ENCODE data around the gene FARSB.

FARSB gene

GRCh38 chr2:222649801-222650200 lies 6.1 kb downstream of the FARSB start:
- Mint-ChIP-seq H3K4me3 (no peak overlapping the region), H3K4me1 (ENCODE audit: low read depth) (peaks cover 24% of the 10 kb centered on the region), H3K27me3 (no peaks in the 10 kb centered on the region), H3K9me3 (no peaks in the 10 kb centered on the region), H3K36me3 (ENCODE audit: low read depth) (peaks cover 35% of the 10 kb centered on the region), H3K27ac (no peak overlapping the region)
- intact Hi-C loops (cut with micrococcal nuclease): no loop called here

GRCh38 chr2:222646008-222646407 lies 9.9 kb downstream of the FARSB start:
- peaks cover 3% of the 10 kb centered on the region for H3K4me1 Mint-ChIP-seq (ENCODE audit: low read depth)
- no peak overlapping the region for H3K27ac Mint-ChIP-seq
- H3K36me3 Mint-ChIP-seq (ENCODE audit: low read depth): peaks cover 62% of the 10 kb centered on the region
- no peaks in the 10 kb centered on the region for H3K27me3 Mint-ChIP-seq
- no peak overlapping the region for H3K4me3 Mint-ChIP-seq
- intact Hi-C loops (cut with micrococcal nuclease): no loop called here
- no peaks in the 10 kb centered on the region for H3K9me3 Mint-ChIP-seq

GRCh38 chr2:222643134-222643533 lies 12.8 kb downstream of the FARSB start:
- no peak overlapping the region for H3K4me3 Mint-ChIP-seq
- H3K4me1 Mint-ChIP-seq (ENCODE audit: low read depth): no peaks in the 10 kb centered on the region
- no peaks in the 10 kb centered on the region for H3K9me3 Mint-ChIP-seq
- intact Hi-C loops (cut with micrococcal nuclease): no loop called here
- H3K36me3 Mint-ChIP-seq (ENCODE audit: low read depth): peaks cover 71% of the 10 kb centered on the region
- no peak overlapping the region for H3K27ac Mint-ChIP-seq
- no peaks in the 10 kb centered on the region for H3K27me3 Mint-ChIP-seq

- Mint-ChIP-seq H3K4me1 (ENCODE audit: low read depth) (peaks cover 6% of the 10 kb centered on the region), H3K9me3 (no peaks in the 10 kb centered on the region), H3K27ac (no peak overlapping the region), H3K27me3 (no peaks in the 10 kb centered on the region), H3K4me3 (no peak overlapping the region), H3K36me3 (ENCODE audit: low read depth) (peaks cover 70% of the 10 kb centered on the region)
- intact Hi-C loops (cut with micrococcal nuclease): no loop called here
Measured at GRCh38 chr2:222641336-222641735, 14.6 kb downstream of the FARSB start.

- Mint-ChIP-seq H3K27ac (peak overlapping the region; percentile 26), H3K4me3 (no peak overlapping the region), H3K27me3 (no peaks in the 10 kb centered on the region), H3K9me3 (no peaks in the 10 kb centered on the region), H3K4me1 (ENCODE audit: low read depth) (peaks cover 6% of the 10 kb centered on the region), H3K36me3 (ENCODE audit: low read depth) (peaks cover 80% of the 10 kb centered on the region)
- intact Hi-C loops (cut with micrococcal nuclease): no loop called here
Measured at GRCh38 chr2:222637067-222637466, 18.8 kb downstream of the FARSB start.

GRCh38 chr2:222635295-222635694 lies 20.6 kb downstream of the FARSB start:
- intact Hi-C loops (cut with micrococcal nuclease): no loop called here
- H3K4me3 Mint-ChIP-seq: no peak overlapping the region
- no peak overlapping the region for H3K27ac Mint-ChIP-seq
- peaks cover 81% of the 10 kb centered on the region for H3K36me3 Mint-ChIP-seq (ENCODE audit: low read depth)
- peaks cover 6% of the 10 kb centered on the region for H3K4me1 Mint-ChIP-seq (ENCODE audit: low read depth)
- no peaks in the 10 kb centered on the region for H3K27me3 Mint-ChIP-seq
- no peaks in the 10 kb centered on the region for H3K9me3 Mint-ChIP-seq

- Mint-ChIP-seq H3K4me3 (no peak overlapping the region), H3K27me3 (no peaks in the 10 kb centered on the region), H3K4me1 (ENCODE audit: low read depth) (peaks cover 6% of the 10 kb centered on the region), H3K9me3 (no peaks in the 10 kb centered on the region), H3K27ac (no peak overlapping the region), H3K36me3 (ENCODE audit: low read depth) (peaks cover 72% of the 10 kb centered on the region)
- intact Hi-C loops (cut with micrococcal nuclease): no loop called here
Measured at GRCh38 chr2:222627764-222628163, 28.1 kb downstream of the FARSB start.

- Mint-ChIP-seq H3K4me3 (no peak overlapping the region), H3K9me3 (no peaks in the 10 kb centered on the region), H3K27me3 (no peaks in the 10 kb centered on the region), H3K36me3 (ENCODE audit: low read depth) (peaks cover 50% of the 10 kb centered on the region), H3K27ac (peak overlapping the region; percentile 61), H3K4me1 (ENCODE audit: low read depth) (peaks cover 23% of the 10 kb centered on the region)
- intact Hi-C loops (cut with micrococcal nuclease): no loop called here
Measured at GRCh38 chr2:222623756-222624309, 32.1 kb downstream of the FARSB start.

GRCh38 chr2:222622910-222623309 lies 33.0 kb downstream of the FARSB start:
- H3K27ac Mint-ChIP-seq: peak overlapping the region; percentile 61
- peaks cover 50% of the 10 kb centered on the region for H3K36me3 Mint-ChIP-seq (ENCODE audit: low read depth)
- H3K4me3 Mint-ChIP-seq: no peak overlapping the region
- H3K4me1 Mint-ChIP-seq (ENCODE audit: low read depth): peaks cover 23% of the 10 kb centered on the region
- H3K9me3 Mint-ChIP-seq: no peaks in the 10 kb centered on the region
- intact Hi-C loops (cut with micrococcal nuclease): no loop called here
- no peaks in the 10 kb centered on the region for H3K27me3 Mint-ChIP-seq

- intact Hi-C loops (cut with micrococcal nuclease): no loop called here
- peaks cover 41% of the 10 kb centered on the region for H3K36me3 Mint-ChIP-seq (ENCODE audit: low read depth)
- H3K4me1 Mint-ChIP-seq (ENCODE audit: low read depth): peaks cover 23% of the 10 kb centered on the region
Measured at GRCh38 chr2:222621893-222622292, 34.0 kb downstream of the FARSB start.

GRCh38 chr2:222615320-222615719 lies 40.6 kb downstream of the FARSB start:
- intact Hi-C loops (cut with micrococcal nuclease): no loop called here
- Mint-ChIP-seq H3K4me1 (ENCODE audit: low read depth) (peaks cover 6% of the 10 kb centered on the region), H3K4me3 (no peak overlapping the region), H3K36me3 (ENCODE audit: low read depth) (peaks cover 28% of the 10 kb centered on the region), H3K27ac (no peak overlapping the region), H3K27me3 (no peaks in the 10 kb centered on the region), H3K9me3 (no peaks in the 10 kb centered on the region)

More at GRCh38 chr2:222621893-222622292, 34.0 kb downstream of the FARSB start:
- Mint-ChIP-seq H3K27ac (peak overlapping the region; percentile 73), H3K4me3 (no peak overlapping the region), H3K27me3 (no peaks in the 10 kb centered on the region), H3K9me3 (no peaks in the 10 kb centered on the region)

- Mint-ChIP-seq H3K27ac (no peak overlapping the region), H3K36me3 (ENCODE audit: low read depth) (peaks cover 22% of the 10 kb centered on the region), H3K27me3 (no peaks in the 10 kb centered on the region)
Measured at GRCh38 chr2:222613715-222614331, 42.1 kb downstream of the FARSB start.

GRCh38 chr2:222611684-222612083 lies 44.2 kb downstream of the FARSB start:
- intact Hi-C loops (cut with micrococcal nuclease): loop anchor here (2.0 kb wide), 2 partner anchors 295 to 555 kb away; no protein-coding TSS in a partner anchor
- no peak overlapping the region for H3K4me3 Mint-ChIP-seq
- peaks cover 28% of the 10 kb centered on the region for H3K36me3 Mint-ChIP-seq (ENCODE audit: low read depth)
- H3K27me3 Mint-ChIP-seq: no peaks in the 10 kb centered on the region
- H3K9me3 Mint-ChIP-seq: no peaks in the 10 kb centered on the region
- no peaks in the 10 kb centered on the region for H3K4me1 Mint-ChIP-seq (ENCODE audit: low read depth)
- no peak overlapping the region for H3K27ac Mint-ChIP-seq

More at GRCh38 chr2:222613715-222614331, 42.1 kb downstream of the FARSB start:
- Mint-ChIP-seq H3K4me3 (no peak overlapping the region), H3K4me1 (ENCODE audit: low read depth) (no peaks in the 10 kb centered on the region), H3K9me3 (no peaks in the 10 kb centered on the region)
- intact Hi-C loops (cut with micrococcal nuclease): loop anchor here (2.0 kb wide), 2 partner anchors 297 to 557 kb away; no protein-coding TSS in a partner anchor

- no peaks in the 10 kb centered on the region for H3K27me3 Mint-ChIP-seq
- H3K4me1 Mint-ChIP-seq (ENCODE audit: low read depth): no peaks in the 10 kb centered on the region
- H3K9me3 Mint-ChIP-seq: no peaks in the 10 kb centered on the region
- H3K4me3 Mint-ChIP-seq: no peak overlapping the region
- H3K27ac Mint-ChIP-seq: no peak overlapping the region
- intact Hi-C loops (cut with micrococcal nuclease): no loop called here
- H3K36me3 Mint-ChIP-seq (ENCODE audit: low read depth): peaks cover 25% of the 10 kb centered on the region
Measured at GRCh38 chr2:222610746-222611145, 45.1 kb downstream of the FARSB start.

- no peak overlapping the region for H3K27ac Mint-ChIP-seq
- no peaks in the 10 kb centered on the region for H3K9me3 Mint-ChIP-seq
- intact Hi-C loops (cut with micrococcal nuclease): no loop called here
- H3K4me1 Mint-ChIP-seq (ENCODE audit: low read depth): no peaks in the 10 kb centered on the region
- peaks cover 27% of the 10 kb centered on the region for H3K36me3 Mint-ChIP-seq (ENCODE audit: low read depth)
- H3K4me3 Mint-ChIP-seq: no peak overlapping the region
- no peaks in the 10 kb centered on the region for H3K27me3 Mint-ChIP-seq
Measured at GRCh38 chr2:222609381-222609780, 46.5 kb downstream of the FARSB start.
